SK-N-SH (cell line): ENCODE data around the gene DPP4. TPM values are rescaled to one million over a fixed set of nuclear protein-coding genes. Genes with fewer than 3 reads are reported as not detected.

ENCODE experiments used
- CTCF ChIA-PET: fragments of 300-600, 350-600 bp; formaldehyde crosslinking; extraction: SDS; loops from one replicate; lab custom pipeline; 2021; lab: Yijun Ruan, JAX
- POLR2A ChIA-PET: fragments of 350-600 bp; sonication (Branson Sonifier 250); formaldehyde crosslinking; extraction: SDS; loops from one replicate; lab custom pipeline; 2020; ENCODE audit warnings: antibody characterized with exemption, inconsistent platforms; lab: Yijun Ruan, JAX
- DNase-seq: peaks from one replicate; pipeline ENCODE4 v3.0.0; 2012
- H2AFZ ChIP-seq: fragments of 200-600 bp; sonication (generic); 2 replicates; pipeline ENCODE4 v1.8.1; 2016; ENCODE audit warnings: antibody characterized with exemption, mild to moderate bottlenecking, low read depth
- H3F3A ChIP-seq: fragments of 200-600 bp; sonication (generic); replicated peaks from 2 replicates; pipeline ENCODE3; 2016; ENCODE audit warnings: antibody characterized with exemption, mild to moderate bottlenecking; ENCODE audit not compliant: insufficient read depth
- H3K27ac ChIP-seq, 2 experiments: fragments of 200-500 bp in 1 of 2; fragments of 200-600 bp in 1 of 2; sonication (Bioruptor generic) in 1 of 2; sonication (generic), shearing (Covaris generic) in 1 of 2; 2 replicates each; pipeline versions ENCODE4 v1.5.1 to v1.6.1; 2014 to 2016; ENCODE audit warnings: low read depth in 2 of 2, inconsistent platforms in 1 of 2, low read length in 1 of 2, mild to moderate bottlenecking in 1 of 2, mixed read lengths in 1 of 2
- H3K27me3 ChIP-seq: fragments of 200-600 bp; sonication (generic), shearing (Covaris generic); 2 replicates; pipeline ENCODE4 v1.6.1; 2016; ENCODE audit warnings: mixed run types; ENCODE audit not compliant: insufficient read depth
- H3K36me3 ChIP-seq, 2 experiments: fragments of 200-500 bp in 1 of 2; fragments of 200-600 bp in 1 of 2; sonication (Bioruptor generic) in 1 of 2; sonication (generic) in 1 of 2; replicated peaks in 1 of 2; 2 replicates each; pipeline versions ENCODE3 to v1.5.1; 2014 to 2016; ENCODE audit warnings: low read length in 1 of 2, mild to moderate bottlenecking in 1 of 2; ENCODE audit not compliant: insufficient read depth in 2 of 2, control insufficient read depth in 1 of 2
- H3K4me1 ChIP-seq, 2 experiments: fragments of 200-500 bp in 1 of 2; fragments of 200-600 bp in 1 of 2; sonication (Bioruptor generic) in 1 of 2; sonication (generic), shearing (Covaris generic) in 1 of 2; 2 replicates each; pipeline versions ENCODE4 v1.5.1 to v1.6.1; 2014 to 2016; ENCODE audit warnings: low read depth in 1 of 2, low read length in 1 of 2, mixed run types in 1 of 2; ENCODE audit not compliant: insufficient read depth in 2 of 2, control insufficient read depth in 1 of 2
- H3K4me2 ChIP-seq: fragments of 200-600 bp; sonication (generic), shearing (Covaris generic); 2 replicates; pipeline ENCODE4 v1.6.1; 2017; ENCODE audit warnings: mixed run types
- H3K4me3 ChIP-seq, 2 experiments: fragments of 200-500 bp in 1 of 2; fragments of 200-600 bp in 1 of 2; sonication (Bioruptor generic) in 1 of 2; sonication (generic), shearing (Covaris generic) in 1 of 2; 2 replicates each; pipeline versions ENCODE4 v1.5.1 to v1.8.1; 2014 to 2016; ENCODE audit warnings: low read depth in 2 of 2, inconsistent platforms in 1 of 2, low read length in 1 of 2, mild to moderate bottlenecking in 1 of 2, mixed read lengths in 1 of 2, moderate library complexity in 1 of 2
- H3K79me2 ChIP-seq: fragments of 200-600 bp; sonication (generic); 2 replicates; pipeline ENCODE4 v1.8.1; 2017; ENCODE audit warnings: mild to moderate bottlenecking; ENCODE audit not compliant: insufficient read depth
- H3K9ac ChIP-seq: fragments of 200-600 bp; sonication (generic); 2 replicates; pipeline ENCODE4 v1.6.1; 2017; ENCODE audit warnings: mixed run types
- H3K9me2 ChIP-seq: fragments of 200-600 bp; sonication (generic); 2 replicates; pipeline ENCODE4 v1.6.1; 2017; ENCODE audit warnings: mixed run types
- H3K9me3 ChIP-seq: fragments of 200-600 bp; sonication (generic); 2 replicates; pipeline ENCODE4 v1.6.1; 2017; ENCODE audit warnings: mixed run types, mild to moderate bottlenecking, moderate library complexity
- H4K20me1 ChIP-seq: fragments of 200-600 bp; sonication (generic); 2 replicates; pipeline ENCODE4 v1.6.1; 2017; ENCODE audit warnings: mild to moderate bottlenecking, mixed run types; ENCODE audit not compliant: insufficient read depth
- FOXJ3 ChIP-seq: sonication (generic); formaldehyde crosslinking; IDR thresholded peaks from 2 replicates; pipeline ENCODE4 v1.5.1; 2020; ENCODE audit warnings: mild to moderate bottlenecking, missing genetic modification reagents
- FOXM1 ChIP-seq: IDR thresholded peaks from 2 replicates; pipeline ENCODE4 v1.4.0; 2012; ENCODE audit warnings: low read depth, mild to moderate bottlenecking
- GABPA ChIP-seq: IDR thresholded peaks from 2 replicates; pipeline ENCODE4 v1.4.0; 2012; ENCODE audit warnings: low read depth, mild to moderate bottlenecking
- IRF3 ChIP-seq: fragments of 150-350 bp; IDR thresholded peaks from 2 replicates; pipeline ENCODE4 v1.6.1; 2016; ENCODE audit warnings: mild to moderate bottlenecking, low read depth, low read length
- MEF2A ChIP-seq: IDR thresholded peaks from 2 replicates; pipeline ENCODE4 v1.4.0; 2012; ENCODE audit warnings: low read depth, borderline replicate concordance
- MXI1 ChIP-seq: IDR thresholded peaks from 2 replicates; pipeline ENCODE4 v1.6.1; 2012; ENCODE audit warnings: mild to moderate bottlenecking, low read depth, low read length, improper control_type of control experiment
- NFIC ChIP-seq: IDR thresholded peaks from 2 replicates; pipeline ENCODE4 v1.4.0; 2012; ENCODE audit warnings: borderline replicate concordance
- RAD21 ChIP-seq: IDR thresholded peaks from 2 replicates; pipeline ENCODE4 v1.6.1; 2012; ENCODE audit warnings: mild to moderate bottlenecking, low read length
- RFX5 ChIP-seq: IDR thresholded peaks from 2 replicates; pipeline ENCODE4 v1.6.1; 2012; ENCODE audit warnings: mild to moderate bottlenecking, improper control_type of control experiment, low read length
- SMC3 ChIP-seq: IDR thresholded peaks from 2 replicates; pipeline ENCODE4 v1.6.1; 2012; ENCODE audit warnings: low read depth, low read length, improper control_type of control experiment
- TAF1 ChIP-seq: IDR thresholded peaks from 2 replicates; pipeline ENCODE4 v1.6.1; 2012; ENCODE audit warnings: low read depth, mild to moderate bottlenecking, low read length, moderate library complexity, borderline replicate concordance
- USF1 ChIP-seq: IDR thresholded peaks from 2 replicates; pipeline ENCODE4 v1.4.0; 2012; ENCODE audit warnings: low read depth, borderline replicate concordance
- WGBS: methylation state at CpG from one replicate; pipeline ENCODE4 v1.1.6; 2017; ENCODE audit warnings: low lambda C conversion rate; 5-methylcytosine and 5-hydroxymethylcytosine counted together
- polyA plus RNA-seq, 3 experiments: library from polyadenylated mRNA; depleted of rRNA; stranded (reverse); fragments of >200 nt; gene quantifications; 2 replicates each; pipeline ENCODE4 v1.2.3, GENCODE V29; 2012
- TF ChIP-seq, protein P1 (sequence below): IDR thresholded peaks from 2 replicates; pipeline ENCODE4 v1.4.0; 2012; ENCODE audit warnings: low read depth, borderline replicate concordance
- TF ChIP-seq, protein P2 (sequence below): IDR thresholded peaks from 2 replicates; pipeline ENCODE4 v1.4.0; 2012; ENCODE audit warnings: low read depth

The DPP4 gene
- polyA plus RNA-seq, 1 of the 3 experiments (the other 2 are of a cell fraction) = 5.0 TPM

DNA sequence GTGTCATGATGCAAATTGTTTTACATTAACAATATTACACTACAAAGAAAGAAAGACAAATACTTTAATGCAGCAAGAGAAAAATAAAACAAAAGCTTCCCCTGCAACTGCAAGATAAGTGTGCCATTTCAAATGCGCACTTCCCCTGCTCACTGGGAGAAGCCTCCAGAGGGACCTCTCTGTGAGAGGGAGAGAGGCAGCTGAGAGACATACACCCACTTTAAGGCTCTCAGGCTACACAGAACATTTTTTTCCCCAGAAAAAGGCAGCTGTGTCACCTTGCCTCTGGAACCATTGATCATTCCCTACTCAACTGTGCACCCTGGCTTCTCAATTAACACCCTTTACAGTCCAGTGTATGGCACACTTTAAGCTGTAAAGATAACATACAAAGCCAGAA, 75.2 kb downstream of the DPP4 start:
- Histone ChIP-seq H3K27me3 (no peaks in the 10 kb centered on the region), H3K27ac (no peak overlapping the region), H3K4me3 (no peak overlapping the region), H3K79me2 (no peaks in the 10 kb centered on the region), H3K9ac (no peak overlapping the region), H3K9me3 (no peaks in the 10 kb centered on the region), H2AFZ (no peak overlapping the region), H4K20me1 (no peaks in the 10 kb centered on the region), H3F3A (no peaks in the 10 kb centered on the region), H3K36me3 (no peaks in the 10 kb centered on the region), H3K9me2 (no peaks in the 10 kb centered on the region), H3K4me1 (no peaks in the 10 kb centered on the region), H3K4me2 (no peak overlapping the region)
- WGBS = 100% methylated on average over 1 of the region's 1 CpG
- CTCF ChIA-PET = no interaction called here
- no peak for DNase-seq
- POLR2A ChIA-PET = no interaction called here
- TF ChIP-seq, protein P1, sequence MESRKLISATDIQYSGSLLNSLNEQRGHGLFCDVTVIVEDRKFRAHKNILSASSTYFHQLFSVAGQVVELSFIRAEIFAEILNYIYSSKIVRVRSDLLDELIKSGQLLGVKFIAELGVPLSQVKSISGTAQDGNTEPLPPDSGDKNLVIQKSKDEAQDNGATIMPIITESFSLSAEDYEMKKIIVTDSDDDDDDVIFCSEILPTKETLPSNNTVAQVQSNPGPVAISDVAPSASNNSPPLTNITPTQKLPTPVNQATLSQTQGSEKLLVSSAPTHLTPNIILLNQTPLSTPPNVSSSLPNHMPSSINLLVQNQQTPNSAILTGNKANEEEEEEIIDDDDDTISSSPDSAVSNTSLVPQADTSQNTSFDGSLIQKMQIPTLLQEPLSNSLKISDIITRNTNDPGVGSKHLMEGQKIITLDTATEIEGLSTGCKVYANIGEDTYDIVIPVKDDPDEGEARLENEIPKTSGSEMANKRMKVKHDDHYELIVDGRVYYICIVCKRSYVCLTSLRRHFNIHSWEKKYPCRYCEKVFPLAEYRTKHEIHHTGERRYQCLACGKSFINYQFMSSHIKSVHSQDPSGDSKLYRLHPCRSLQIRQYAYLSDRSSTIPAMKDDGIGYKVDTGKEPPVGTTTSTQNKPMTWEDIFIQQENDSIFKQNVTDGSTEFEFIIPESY = no peak
- TF ChIP-seq USF1 = no peak
- TF ChIP-seq RAD21 = no peak
- TF ChIP-seq, protein P2, sequence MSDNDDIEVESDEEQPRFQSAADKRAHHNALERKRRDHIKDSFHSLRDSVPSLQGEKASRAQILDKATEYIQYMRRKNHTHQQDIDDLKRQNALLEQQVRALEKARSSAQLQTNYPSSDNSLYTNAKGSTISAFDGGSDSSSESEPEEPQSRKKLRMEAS = no peak
- TF ChIP-seq FOXJ3 (CRISPR knock-in tag) = no peak
- TF ChIP-seq MEF2A = no peak
- no peak for TF ChIP-seq MXI1
- no peak for TF ChIP-seq GABPA
- no peak for TF ChIP-seq RFX5
- TF ChIP-seq TAF1 = no peak
- TF ChIP-seq FOXM1 = no peak

- Histone ChIP-seq H3K36me3 (no peaks in the 10 kb centered on the region), H3K27ac (no peak overlapping the region), H3K79me2 (no peaks in the 10 kb centered on the region), H4K20me1 (no peaks in the 10 kb centered on the region), H3K4me3 (no peak overlapping the region), H3K9me2 (no peaks in the 10 kb centered on the region), H3K4me2 (no peak overlapping the region), H3K27me3 (no peaks in the 10 kb centered on the region), H3K9ac (no peak overlapping the region), H3K9me3 (no peaks in the 10 kb centered on the region), H3K4me1 (no peaks in the 10 kb centered on the region), H2AFZ (no peak overlapping the region), H3F3A (no peaks in the 10 kb centered on the region)
- ChIA-PET CTCF (no interaction called here), POLR2A (no interaction called here)
- TF ChIP-seq GABPA (no peak), RFX5 (no peak), NFIC (no peak), USF1 (no peak), RAD21 (no peak), TAF1 (no peak), SMC3 (no peak), IRF3 (no peak)
- no peak for DNase-seq
- 74% methylated on average over 9 of the region's 9 CpGs for WGBS
Observed at GRCh38 chr2:161997916-161998471, 76.0 kb downstream of the DPP4 start.
